SK-N-SH treated with all-trans-retinoic acid at 6 μM for 48 hours (cell line): ENCODE data around the gene EPM2A.
A peak's percentile ranks its signal among the peaks of the same experiment; 100 is the strongest.

Source experiments
- ATAC-seq: fragments of 200-7000 bp; cut with Tn5 transposase; 3 replicates; pipeline ENCODE4 v1.9.1; 2020; ENCODE audit warnings: mild to moderate bottlenecking, moderate library complexity
- BACH2 ChIP-seq: fragments of 250-450 bp; sonication (Bioruptor Pico); IDR thresholded peaks from 2 replicates; pipeline ENCODE4 v1.9.0; 2021; ENCODE audit warnings: mild to moderate bottlenecking, borderline replicate concordance
- CSDC2 ChIP-seq: fragments of 250-450 bp; sonication (Bioruptor Pico); IDR thresholded peaks from 2 replicates; pipeline ENCODE4 v1.5.0; 2020; ENCODE audit warnings: mild to moderate bottlenecking, moderate library complexity
- CSRNP3 ChIP-seq: fragments of 250-450 bp; sonication (Bioruptor Pico); IDR thresholded peaks from 2 replicates; pipeline ENCODE4 v1.5.1; 2021; ENCODE audit warnings: mild to moderate bottlenecking, moderate library complexity
- ESRRG ChIP-seq: fragments of 250-450 bp; sonication (Bioruptor Pico); IDR thresholded peaks from 2 replicates; pipeline ENCODE4 v1.6.1; 2021; ENCODE audit warnings: mild to moderate bottlenecking
- GLIS3 ChIP-seq: fragments of 250-450 bp; sonication (Bioruptor Pico); IDR thresholded peaks from 2 replicates; pipeline ENCODE4 v1.5.0; 2020; ENCODE audit warnings: mild to moderate bottlenecking, moderate library complexity
- ISL1 ChIP-seq: fragments of 250-450 bp; sonication (Bioruptor Pico); IDR thresholded peaks from 2 replicates; pipeline ENCODE4 v2.1.2; 2022; ENCODE audit warnings: mild to moderate bottlenecking, moderate library complexity
- OSR1 ChIP-seq: fragments of 250-450 bp; sonication (Bioruptor Pico); IDR thresholded peaks from 2 replicates; pipeline ENCODE4 v1.8.0; 2022; ENCODE audit warnings: moderate library complexity, mild to moderate bottlenecking, inconsistent platforms
- POU6F1 ChIP-seq: fragments of 250-450 bp; sonication (Bioruptor Pico); IDR thresholded peaks from 2 replicates; pipeline ENCODE4 v1.8.0; 2021; ENCODE audit warnings: low read depth, mild to moderate bottlenecking, moderate library complexity, borderline replicate concordance
- PPARA ChIP-seq: fragments of 250-450 bp; sonication (Bioruptor Pico); IDR thresholded peaks from 2 replicates; pipeline ENCODE4 v1.5.0; 2020; ENCODE audit warnings: mild to moderate bottlenecking, borderline replicate concordance
- RARB ChIP-seq: fragments of 250-450 bp; sonication (Bioruptor Pico); IDR thresholded peaks from 2 replicates; pipeline ENCODE4 v1.8.0; 2021; ENCODE audit warnings: mild to moderate bottlenecking, moderate library complexity
- SNAI2 ChIP-seq: fragments of 250-450 bp; sonication (Bioruptor Pico); IDR thresholded peaks from 2 replicates; pipeline ENCODE4 v1.5.0; 2020; ENCODE audit warnings: mild to moderate bottlenecking, moderate library complexity
- TCF4 ChIP-seq: fragments of 250-450 bp; sonication (Bioruptor Pico); IDR thresholded peaks from 2 replicates; pipeline ENCODE4 v1.8.0; 2021; ENCODE audit warnings: mild to moderate bottlenecking, moderate library complexity, borderline replicate concordance
- TOX ChIP-seq: fragments of 250-450 bp; sonication (Bioruptor Pico); IDR thresholded peaks from 2 replicates; pipeline ENCODE4 v1.8.0; 2021; ENCODE audit warnings: mild to moderate bottlenecking, moderate library complexity, borderline replicate concordance
- ZC3H10 ChIP-seq: fragments of 250-450 bp; sonication (Bioruptor Pico); IDR thresholded peaks from 2 replicates; pipeline ENCODE4 v1.5.1; 2021; ENCODE audit warnings: mild to moderate bottlenecking, moderate library complexity
- ZFP3 ChIP-seq: fragments of 250-450 bp; sonication (Bioruptor Pico); IDR thresholded peaks from 2 replicates; pipeline ENCODE4 v1.5.0; 2020; ENCODE audit warnings: mild to moderate bottlenecking, moderate library complexity
- ZFP30 ChIP-seq: fragments of 450-650 bp; formaldehyde crosslinking; IDR thresholded peaks from 2 replicates; pipeline ENCODE4 v1.5.0; 2022; ENCODE audit warnings: mild to moderate bottlenecking, moderate library complexity
- ZNF565 ChIP-seq: fragments of 450-650 bp; formaldehyde crosslinking; conservative IDR thresholded peaks from 2 replicates; pipeline ENCODE4 v1.5.0; 2020; ENCODE audit warnings: low read depth, mild to moderate bottlenecking, moderate library complexity
- ZNF70 ChIP-seq: fragments of 450-650 bp; formaldehyde crosslinking; IDR thresholded peaks from 2 replicates; pipeline ENCODE4 v1.5.0; 2020; ENCODE audit warnings: mild to moderate bottlenecking, moderate library complexity
- ZNF8 ChIP-seq: fragments of 450-650 bp; formaldehyde crosslinking; IDR thresholded peaks from 2 replicates; pipeline ENCODE4 v1.5.0; 2020; ENCODE audit warnings: mild to moderate bottlenecking, moderate library complexity
- TF ChIP-seq, protein P1 (sequence below): fragments of 250-450 bp; sonication (Bioruptor Pico); IDR thresholded peaks from 2 replicates; pipeline ENCODE4 v1.5.0; 2020; ENCODE audit warnings: mild to moderate bottlenecking, moderate library complexity
- TF ChIP-seq, protein P2 (sequence below): fragments of 250-450 bp; sonication (Bioruptor Pico); IDR thresholded peaks from 2 replicates; pipeline ENCODE4 v1.8.0; 2020; ENCODE audit warnings: mild to moderate bottlenecking, moderate library complexity, borderline replicate concordance

The EPM2A gene

DNA sequence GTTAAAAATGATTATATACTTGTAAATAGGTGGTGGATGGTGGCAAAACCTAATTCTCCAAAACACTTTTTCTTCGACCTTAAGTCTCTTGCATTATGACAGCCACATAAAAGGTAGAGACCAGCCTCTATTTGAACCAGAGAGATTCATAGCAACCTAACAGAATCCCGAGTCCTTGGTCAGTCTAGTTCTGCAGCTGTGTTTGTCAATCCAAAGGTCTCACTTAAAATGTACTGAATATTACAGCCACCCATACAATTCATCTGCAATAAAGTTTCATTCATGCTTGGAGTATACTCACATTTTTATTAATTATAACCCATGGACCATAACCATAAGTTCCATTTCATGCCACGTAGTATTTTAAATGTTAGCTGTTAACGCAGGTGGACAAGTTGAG, 87.2 kb downstream of the EPM2A start:
- TF ChIP-seq ESRRG (CRISPR knock-in tag) (no peak), CSRNP3 (CRISPR knock-in tag) (no peak), ZNF70 (no peak), BACH2 (CRISPR knock-in tag) (no peak)
- no peak for ATAC-seq

DNA sequence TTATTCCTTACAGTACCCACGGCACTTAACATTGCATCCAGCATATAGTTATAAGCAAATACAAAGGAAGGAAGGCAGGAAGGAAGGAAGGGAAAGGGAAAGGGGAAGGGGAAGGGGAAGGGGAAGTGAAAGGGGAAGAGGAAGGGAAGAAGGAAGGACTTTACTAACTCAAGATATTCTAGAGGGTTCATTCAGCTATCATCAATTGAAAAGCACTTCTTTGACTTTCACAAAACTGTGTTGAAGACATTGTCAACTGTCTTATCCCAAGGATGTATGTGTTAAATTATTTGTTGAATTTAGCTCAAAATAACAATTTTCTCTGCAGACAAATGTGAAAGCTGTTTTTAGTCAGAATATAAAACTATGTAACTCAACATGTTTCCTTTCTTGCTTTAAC, 87.7 kb downstream of the EPM2A start:
- no peak for ATAC-seq
- TF ChIP-seq TCF4 (no peak), ZNF70 (no peak), ZC3H10 (CRISPR knock-in tag) (no peak), CSDC2 (CRISPR knock-in tag) (no peak), PPARA (CRISPR knock-in tag) (no peak), ZFP30 (CRISPR knock-in tag) (no peak), ZNF565 (no peak), SNAI2 (no peak), OSR1 (no peak), RARB (CRISPR knock-in tag) (no peak), BACH2 (CRISPR knock-in tag) (no peak), ZFP3 (no peak), POU6F1 (CRISPR knock-in tag) (no peak)
- TF ChIP-seq, protein P1, sequence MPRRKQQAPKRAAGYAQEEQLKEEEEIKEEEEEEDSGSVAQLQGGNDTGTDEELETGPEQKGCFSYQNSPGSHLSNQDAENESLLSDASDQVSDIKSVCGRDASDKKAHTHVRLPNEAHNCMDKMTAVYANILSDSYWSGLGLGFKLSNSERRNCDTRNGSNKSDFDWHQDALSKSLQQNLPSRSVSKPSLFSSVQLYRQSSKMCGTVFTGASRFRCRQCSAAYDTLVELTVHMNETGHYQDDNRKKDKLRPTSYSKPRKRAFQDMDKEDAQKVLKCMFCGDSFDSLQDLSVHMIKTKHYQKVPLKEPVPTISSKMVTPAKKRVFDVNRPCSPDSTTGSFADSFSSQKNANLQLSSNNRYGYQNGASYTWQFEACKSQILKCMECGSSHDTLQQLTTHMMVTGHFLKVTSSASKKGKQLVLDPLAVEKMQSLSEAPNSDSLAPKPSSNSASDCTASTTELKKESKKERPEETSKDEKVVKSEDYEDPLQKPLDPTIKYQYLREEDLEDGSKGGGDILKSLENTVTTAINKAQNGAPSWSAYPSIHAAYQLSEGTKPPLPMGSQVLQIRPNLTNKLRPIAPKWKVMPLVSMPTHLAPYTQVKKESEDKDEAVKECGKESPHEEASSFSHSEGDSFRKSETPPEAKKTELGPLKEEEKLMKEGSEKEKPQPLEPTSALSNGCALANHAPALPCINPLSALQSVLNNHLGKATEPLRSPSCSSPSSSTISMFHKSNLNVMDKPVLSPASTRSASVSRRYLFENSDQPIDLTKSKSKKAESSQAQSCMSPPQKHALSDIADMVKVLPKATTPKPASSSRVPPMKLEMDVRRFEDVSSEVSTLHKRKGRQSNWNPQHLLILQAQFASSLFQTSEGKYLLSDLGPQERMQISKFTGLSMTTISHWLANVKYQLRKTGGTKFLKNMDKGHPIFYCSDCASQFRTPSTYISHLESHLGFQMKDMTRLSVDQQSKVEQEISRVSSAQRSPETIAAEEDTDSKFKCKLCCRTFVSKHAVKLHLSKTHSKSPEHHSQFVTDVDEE (CRISPR knock-in tag): no peak
- TF ChIP-seq, protein P2, sequence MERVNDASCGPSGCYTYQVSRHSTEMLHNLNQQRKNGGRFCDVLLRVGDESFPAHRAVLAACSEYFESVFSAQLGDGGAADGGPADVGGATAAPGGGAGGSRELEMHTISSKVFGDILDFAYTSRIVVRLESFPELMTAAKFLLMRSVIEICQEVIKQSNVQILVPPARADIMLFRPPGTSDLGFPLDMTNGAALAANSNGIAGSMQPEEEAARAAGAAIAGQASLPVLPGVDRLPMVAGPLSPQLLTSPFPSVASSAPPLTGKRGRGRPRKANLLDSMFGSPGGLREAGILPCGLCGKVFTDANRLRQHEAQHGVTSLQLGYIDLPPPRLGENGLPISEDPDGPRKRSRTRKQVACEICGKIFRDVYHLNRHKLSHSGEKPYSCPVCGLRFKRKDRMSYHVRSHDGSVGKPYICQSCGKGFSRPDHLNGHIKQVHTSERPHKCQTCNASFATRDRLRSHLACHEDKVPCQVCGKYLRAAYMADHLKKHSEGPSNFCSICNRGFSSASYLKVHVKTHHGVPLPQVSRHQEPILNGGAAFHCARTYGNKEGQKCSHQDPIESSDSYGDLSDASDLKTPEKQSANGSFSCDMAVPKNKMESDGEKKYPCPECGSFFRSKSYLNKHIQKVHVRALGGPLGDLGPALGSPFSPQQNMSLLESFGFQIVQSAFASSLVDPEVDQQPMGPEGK (CRISPR knock-in tag): no peak

GRCh38 chr6:145643760-145644159, 91.6 kb downstream of the EPM2A start:
- TF ChIP-seq ZNF565 (no peak), TOX (CRISPR knock-in tag) (no peak), GLIS3 (CRISPR knock-in tag) (no peak), ZNF8 (CRISPR knock-in tag) (no peak), OSR1 (no peak), ISL1 (no peak), SNAI2 (no peak), ZC3H10 (CRISPR knock-in tag) (no peak), CSDC2 (CRISPR knock-in tag) (no peak), POU6F1 (CRISPR knock-in tag) (no peak), CSRNP3 (CRISPR knock-in tag) (no peak), ZFP30 (CRISPR knock-in tag) (no peak), ZNF70 (no peak), TCF4 (no peak), RARB (CRISPR knock-in tag) (no peak), BACH2 (CRISPR knock-in tag) (no peak)
- TF ChIP-seq, protein P1 (CRISPR knock-in tag): no peak
- peak; percentile 40; the same call in 1 of the 3 replicates for ATAC-seq
